Esophagus muscularis mucosa (tissue), 4 donors: ENCODE results near the gene PTPRK.

Source experiments
- CTCF ChIP-seq, 3 experiments: fragments of 200-600 bp in 2 of 3; fragments of 450-650 bp in 1 of 3; sonication (generic) in 2 of 3; IDR thresholded peaks; one replicate each; pipeline ENCODE4 v1.5.1; 2017 to 2019; ENCODE audit warnings: antibody characterized with exemption in 3 of 3, mild to moderate bottlenecking in 2 of 3, moderate library complexity in 1 of 3
- EP300 ChIP-seq: sonication (generic); formaldehyde crosslinking; IDR thresholded peaks from one replicate; pipeline ENCODE4 v1.6.1; 2017; ENCODE audit warnings: antibody characterized with exemption
- POLR2A ChIP-seq: fragments of 450-650 bp; IDR thresholded peaks from one replicate; pipeline ENCODE4 v1.6.1; 2017; ENCODE audit warnings: antibody characterized with exemption, moderate library complexity, mild to moderate bottlenecking, low read depth
- POLR2AphosphoS5 ChIP-seq, 2 donors: sonication (generic); formaldehyde crosslinking; IDR thresholded peaks; one replicate each; pipeline ENCODE4 v1.6.1; 2017; ENCODE audit warnings: antibody characterized with exemption in 2 of 2

- TF ChIP-seq CTCF (IDR thresholded peaks at IDR 0.05) (no peak), EP300 (no peak), POLR2AphosphoS5 (IDR thresholded peaks at IDR 0.05) (no peak), POLR2A (no peak)
Observed at GRCh38 chr6:128336436-128337095, 183.8 kb downstream of the PTPRK start.
